Stimulated activated CD4-positive, alpha-beta T cell treated with anti-CD3 and anti-CD28 coated beads, Interleukin-15, amount 100 ng/mL, for 24 hours (primary cell): ENCODE data around the gene NRBF2.

Experiments used
- DNase-seq: peaks from one replicate; pipeline ENCODE4 v3.0.0-alpha.2; 2020

The NRBF2 gene

GRCh38 chr10:63165249-63165648 lies 32.1 kb downstream of the NRBF2 start:
- no peak for DNase-seq

- no peak for DNase-seq
Measured at GRCh38 chr10:63166742-63167258, 33.7 kb downstream of the NRBF2 start.

DNA sequence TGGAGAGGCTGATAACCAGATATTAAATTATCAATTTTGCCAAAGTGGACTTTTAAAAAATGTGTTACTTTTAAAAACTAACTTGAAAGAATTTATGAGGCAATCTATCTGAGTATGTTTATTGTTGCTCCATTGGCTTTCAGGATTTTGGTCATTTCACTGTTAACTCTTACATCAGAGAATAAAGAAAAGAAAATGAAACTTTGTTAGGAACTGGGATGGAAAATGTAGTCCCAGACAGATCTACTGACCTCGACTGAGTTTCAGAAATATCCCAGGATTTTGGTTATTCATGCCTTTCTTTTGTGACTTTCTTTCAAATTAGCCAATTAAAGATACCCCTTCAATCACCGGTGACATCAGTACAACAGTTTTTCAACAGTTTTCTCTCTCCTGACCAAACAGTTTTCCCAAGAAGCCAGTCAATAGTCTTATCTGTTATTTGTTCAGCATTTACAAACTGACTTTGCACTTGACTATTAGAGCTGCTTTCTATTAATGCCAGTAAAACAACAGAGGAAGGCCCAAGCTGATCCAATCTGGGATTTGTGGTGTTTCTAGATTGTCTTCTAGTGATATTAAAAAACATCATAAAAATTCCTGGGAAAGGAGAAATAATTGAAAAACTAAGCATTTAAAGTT lies 35.8 kb downstream of the NRBF2 start:
- DNase-seq: no peak

DNA sequence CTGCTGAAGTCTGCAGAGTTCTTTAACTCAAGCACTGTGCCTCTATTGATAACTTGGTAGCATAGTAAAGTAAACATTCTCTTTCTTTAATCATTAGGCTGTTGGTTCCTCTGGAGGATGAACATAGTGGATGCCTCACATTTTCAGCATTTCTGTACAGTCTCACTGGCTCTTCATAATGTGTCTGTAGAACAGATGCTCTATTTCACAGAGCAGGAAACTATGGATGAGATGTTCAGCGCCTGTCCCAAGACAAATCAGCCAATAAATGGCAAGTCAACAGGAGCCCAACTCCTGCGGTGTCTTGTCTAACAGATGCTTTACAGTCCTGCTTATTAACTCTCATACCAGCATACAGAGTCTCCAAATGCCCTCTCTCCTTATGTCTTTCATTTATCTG lies 36.5 kb downstream of the NRBF2 start:
- no peak for DNase-seq

DNA sequence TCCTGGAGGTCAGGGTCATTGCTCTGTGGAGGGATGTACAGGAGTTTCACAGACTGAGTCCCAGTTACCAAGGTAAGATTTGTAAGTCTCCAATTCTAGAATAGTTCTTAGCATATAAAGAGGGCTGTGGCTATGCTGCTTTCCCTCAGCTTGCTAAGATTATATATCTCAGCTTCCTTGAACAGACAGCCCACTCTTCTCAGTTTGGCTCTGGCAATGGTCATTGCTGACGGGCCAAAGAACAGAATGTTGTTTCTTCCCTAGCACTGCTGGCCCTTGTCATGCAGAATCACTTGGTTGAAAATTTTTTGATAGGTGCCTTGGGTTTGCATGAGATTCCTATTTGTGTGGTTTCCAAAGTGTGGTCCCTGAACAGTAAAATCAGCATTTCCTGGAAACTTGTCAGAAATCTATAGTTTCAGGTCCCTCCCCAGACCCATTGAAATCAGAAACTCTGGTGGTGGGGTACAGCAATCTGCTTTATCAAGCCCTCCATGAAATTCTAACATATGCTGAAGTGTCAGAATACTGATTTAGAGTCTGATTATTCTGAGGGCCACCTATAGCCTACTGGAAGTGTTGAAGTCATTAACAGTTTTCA lies 38.2 kb downstream of the NRBF2 start:
- DNase-seq: no peak

- no peak for DNase-seq
Measured at GRCh38 chr10:63171926-63172325, 38.8 kb downstream of the NRBF2 start.

GRCh38 chr10:63173468-63174232 lies 40.5 kb downstream of the NRBF2 start:
- no peak for DNase-seq

- no peak for DNase-seq
Measured at GRCh38 chr10:63175534-63175933, 42.4 kb downstream of the NRBF2 start.

- no peak for DNase-seq
Measured at GRCh38 chr10:63192826-63193225, 59.7 kb downstream of the NRBF2 start.

DNA sequence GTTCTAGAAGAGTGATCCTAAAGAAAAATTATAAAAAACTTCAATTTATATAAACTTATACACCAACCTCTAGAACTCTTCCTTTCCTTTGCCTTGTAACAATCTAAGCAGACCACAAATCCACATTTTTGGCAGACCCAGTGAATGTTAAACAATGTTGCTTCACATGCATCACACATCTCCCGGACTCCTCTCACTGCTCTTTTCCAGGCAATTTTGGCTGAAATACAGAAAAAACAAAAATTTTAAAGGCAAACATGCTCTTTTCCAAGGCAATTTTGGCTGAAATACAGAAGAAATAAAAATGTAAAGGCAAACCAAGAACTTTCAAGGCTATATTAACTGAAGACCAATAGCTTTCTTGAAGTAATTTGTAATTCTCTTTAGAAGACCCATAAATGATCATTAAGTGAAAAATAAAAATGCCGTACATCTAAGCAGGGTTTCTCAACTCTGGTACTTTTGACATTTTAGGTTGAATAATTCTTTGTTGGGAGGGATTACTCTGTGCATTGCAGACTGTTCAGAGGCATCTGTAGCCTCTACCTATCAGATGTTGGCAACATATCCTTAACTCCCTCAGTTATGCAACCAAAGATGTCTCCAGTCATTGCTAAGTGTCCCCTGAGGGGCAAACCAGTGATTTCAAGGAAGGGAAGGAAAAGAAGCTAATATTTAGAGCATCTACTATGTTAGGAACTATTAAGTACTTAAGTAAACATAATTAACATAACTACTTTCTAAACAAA lies 64.4 kb downstream of the NRBF2 start:
- DNase-seq: no peak

DNA sequence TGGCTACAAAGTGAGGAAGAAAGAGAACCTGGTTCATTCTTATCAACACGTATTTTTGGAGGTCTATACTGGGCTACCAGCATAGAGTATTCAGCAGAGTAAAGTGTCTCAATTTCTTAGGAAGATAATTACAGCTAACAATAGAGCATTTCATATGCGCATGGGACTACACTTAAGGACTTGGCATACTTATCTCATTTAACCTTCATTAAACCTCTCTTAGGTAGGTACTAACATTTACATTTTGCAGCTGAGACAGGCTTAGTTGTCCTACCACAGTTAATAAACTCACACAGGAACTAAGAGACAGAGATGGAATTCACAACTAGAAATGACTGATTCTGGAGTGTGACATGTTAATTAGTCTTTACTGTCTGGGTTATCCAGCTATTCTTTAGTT lies 66.6 kb downstream of the NRBF2 start:
- no peak for DNase-seq

GRCh38 chr10:63200431-63200830 lies 67.3 kb downstream of the NRBF2 start:
- no peak for DNase-seq

GRCh38 chr10:63201118-63201517 lies 68.0 kb downstream of the NRBF2 start:
- DNase-seq: no peak
